GM19438 (cell line): Measurements from ENCODE around the gene KCTD17.

ENCODE experiments used
- ATAC-seq: cut with Tn5 transposase; IDR thresholded peaks from one replicate; pipeline ENCODE4 v1.9.1; 2021; ENCODE audit warnings: low read depth; ENCODE audit not compliant: unreplicated experiment

KCTD17 gene

DNA sequence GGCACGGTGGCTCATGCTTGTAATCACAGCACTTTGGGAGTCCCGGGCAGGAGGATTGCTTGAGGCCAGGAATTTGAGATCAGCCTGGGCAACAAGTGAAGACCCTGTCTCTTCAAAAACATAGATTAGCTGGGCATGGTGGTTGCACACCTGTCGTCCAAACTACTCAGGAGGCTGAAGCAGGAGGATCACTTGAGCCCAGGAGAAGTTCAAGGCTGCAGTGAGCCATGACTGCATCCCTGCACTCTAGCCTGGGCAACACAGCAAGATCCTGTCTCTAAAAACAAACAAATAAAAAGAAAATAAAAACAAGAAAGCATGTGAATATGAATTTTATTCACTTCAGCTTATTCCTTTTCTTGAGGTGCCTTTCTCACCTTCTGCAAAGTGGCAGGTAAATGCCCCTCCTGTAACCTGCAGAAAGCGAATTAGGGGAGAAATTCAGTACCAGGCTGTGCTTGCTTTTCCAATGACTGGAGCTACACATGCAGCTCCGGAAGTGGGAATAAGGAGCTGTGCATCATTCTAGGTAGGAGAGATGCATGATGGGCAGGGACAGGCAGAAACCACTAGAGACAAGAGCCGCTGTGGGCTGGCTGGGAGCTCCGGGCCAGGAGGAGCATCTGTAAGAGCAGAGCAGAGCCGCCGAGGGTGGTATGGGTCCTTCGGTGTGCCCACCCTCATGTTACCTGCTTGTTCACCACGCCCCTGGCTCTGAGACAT lies 14.7 kb upstream of the KCTD17 start:
- no peak for ATAC-seq

DNA sequence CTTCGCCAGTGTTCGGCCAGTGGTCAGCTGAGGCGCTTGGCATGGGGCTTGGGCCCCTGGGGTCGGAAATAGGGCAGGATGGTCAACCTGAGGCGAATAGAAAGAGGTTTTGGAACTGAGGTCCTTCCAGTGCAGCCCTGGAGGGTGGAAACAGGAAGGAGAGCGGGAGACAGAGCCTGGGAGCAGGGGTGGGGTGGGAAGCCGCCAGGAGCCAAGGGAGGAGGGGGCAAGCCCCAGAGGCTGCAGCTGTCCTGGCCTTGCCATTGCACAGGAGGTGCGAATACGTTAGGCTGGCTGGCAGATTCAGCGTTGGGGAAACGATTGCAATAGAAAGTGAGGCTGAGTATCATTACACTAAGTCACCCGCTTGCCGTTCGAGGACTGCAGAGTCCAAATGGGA lies 13.9 kb upstream of the KCTD17 start:
- no peak for ATAC-seq

DNA sequence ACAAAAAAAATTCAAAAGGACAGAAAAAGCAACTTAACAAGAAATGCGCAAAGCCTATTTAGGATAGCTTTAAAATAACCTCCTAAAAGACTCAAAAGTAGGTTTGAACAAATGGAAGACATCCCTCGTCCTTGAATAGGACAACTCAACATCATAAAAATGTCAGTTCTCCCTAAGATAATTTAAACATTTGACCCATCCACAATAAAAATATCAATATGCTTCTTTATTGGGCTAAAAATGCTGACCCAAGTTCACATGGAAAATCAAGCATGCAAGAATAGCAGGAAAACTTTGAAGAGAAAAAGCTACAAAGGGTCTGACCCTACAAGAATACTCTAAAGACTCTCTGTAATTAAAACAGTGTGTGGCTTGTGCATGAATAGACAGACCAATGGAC lies 12.1 kb upstream of the KCTD17 start:
- ATAC-seq, result no peak

DNA sequence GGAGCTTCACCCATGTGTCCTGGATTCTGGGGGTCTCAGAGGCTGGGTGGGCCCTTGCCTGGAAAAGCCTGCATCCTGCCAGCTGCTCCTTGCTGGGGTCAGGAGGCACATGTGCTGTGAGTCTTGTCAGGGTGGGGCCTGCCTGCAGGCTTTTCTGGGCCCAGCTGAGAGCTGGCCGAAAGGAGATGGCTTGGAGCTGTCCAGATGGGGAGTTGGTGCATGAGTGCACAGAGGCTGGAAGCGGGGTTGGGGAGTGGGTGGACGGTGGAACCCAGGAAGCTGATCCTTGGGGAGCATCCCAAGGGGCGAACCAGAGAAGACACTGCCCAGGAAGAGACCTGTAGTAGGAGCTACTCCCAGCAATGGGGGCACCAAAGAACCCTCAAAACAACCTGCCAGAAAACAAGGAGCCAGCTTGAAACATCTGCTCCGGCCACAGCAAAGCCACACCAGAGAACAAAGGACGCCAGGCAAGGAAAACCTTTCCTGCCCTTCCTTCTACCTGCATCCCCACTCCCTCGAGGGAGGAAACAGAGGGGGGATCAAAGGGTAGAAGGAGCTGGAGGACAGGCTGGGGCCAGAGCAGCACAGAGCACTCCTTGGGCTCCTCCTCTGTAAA lies 8.2 kb upstream of the KCTD17 start:
- no peak for ATAC-seq

DNA sequence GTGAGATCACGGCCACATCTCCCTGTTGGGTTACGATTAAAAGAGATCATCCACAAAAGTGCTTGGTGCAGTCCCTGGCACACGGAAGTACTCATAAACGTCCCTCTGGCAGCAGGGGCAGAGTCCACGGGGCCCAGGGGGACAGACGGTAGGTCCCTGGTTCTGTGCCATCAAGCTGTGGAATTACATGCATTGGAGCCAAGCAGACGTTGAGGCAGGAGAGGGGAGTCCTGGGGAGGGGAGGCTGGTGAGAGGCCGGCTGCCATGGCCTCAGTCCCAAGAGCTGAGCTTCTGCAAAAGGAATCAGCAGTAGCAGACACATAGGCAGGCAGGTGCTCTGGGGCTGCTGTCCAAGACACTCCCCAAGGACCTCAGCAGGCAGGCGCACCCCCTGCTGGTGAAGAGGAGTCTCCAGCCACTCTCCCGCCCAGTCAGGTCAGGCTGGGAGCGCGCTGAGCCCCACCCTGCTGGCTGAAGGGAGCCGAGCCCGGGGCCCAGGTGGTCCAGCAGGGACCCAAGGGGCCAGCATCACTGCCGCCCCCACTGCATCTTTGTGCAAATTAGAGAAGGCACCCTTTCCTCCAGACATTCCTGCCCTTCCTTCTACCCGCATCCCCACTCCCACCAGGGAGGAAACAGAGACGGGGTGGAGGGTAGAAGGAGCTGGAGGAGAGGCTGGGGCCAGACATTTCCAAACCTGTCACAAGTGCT lies 7.6 kb upstream of the KCTD17 start:
- ATAC-seq, result no peak

DNA sequence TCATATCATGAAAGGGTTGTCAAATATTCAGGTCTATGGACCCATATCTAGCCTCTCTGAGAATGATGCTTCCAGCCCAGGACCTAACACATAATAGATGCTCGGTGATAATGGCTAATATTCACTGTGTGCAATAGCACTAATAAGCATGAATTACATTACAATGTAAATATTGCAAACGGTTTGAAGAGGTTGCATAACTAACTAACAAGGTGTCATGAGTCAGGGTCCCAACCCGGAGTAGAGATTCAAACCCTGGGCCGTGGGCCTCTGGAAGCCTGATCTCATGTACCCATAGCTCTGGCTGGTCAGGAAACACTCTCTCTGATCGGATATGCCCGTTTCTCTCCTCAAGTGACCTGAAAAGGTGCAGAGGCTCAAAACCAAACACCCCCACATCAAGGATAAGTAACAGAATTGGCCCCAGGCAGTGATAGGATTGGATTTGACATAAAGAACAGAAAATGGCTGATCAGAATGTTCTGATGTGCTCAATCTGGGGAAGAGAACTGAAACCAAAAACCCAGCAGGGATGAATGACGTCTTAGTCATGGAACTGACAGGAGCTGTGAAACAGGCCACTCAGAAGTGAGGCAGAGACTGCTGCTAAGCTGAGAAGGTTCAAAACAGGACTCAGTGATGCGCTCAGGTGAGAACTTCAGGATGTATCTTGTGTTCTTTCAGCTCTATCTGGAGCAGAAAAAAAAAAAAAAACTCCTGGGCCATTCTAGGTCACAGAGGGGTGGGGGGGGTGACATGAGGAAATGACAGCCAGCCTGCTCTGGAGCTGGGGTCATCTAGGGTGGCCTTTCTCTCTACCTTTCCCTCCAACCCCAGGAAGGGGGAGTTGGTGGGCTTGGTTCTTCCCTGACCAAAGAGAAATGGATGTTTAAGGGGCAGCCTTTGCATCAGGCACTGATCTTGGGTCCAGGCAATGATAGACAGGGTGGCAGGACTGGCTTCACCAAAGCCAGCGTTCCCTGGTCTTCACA lies 6.6 kb upstream of the KCTD17 start:
- no peak for ATAC-seq

DNA sequence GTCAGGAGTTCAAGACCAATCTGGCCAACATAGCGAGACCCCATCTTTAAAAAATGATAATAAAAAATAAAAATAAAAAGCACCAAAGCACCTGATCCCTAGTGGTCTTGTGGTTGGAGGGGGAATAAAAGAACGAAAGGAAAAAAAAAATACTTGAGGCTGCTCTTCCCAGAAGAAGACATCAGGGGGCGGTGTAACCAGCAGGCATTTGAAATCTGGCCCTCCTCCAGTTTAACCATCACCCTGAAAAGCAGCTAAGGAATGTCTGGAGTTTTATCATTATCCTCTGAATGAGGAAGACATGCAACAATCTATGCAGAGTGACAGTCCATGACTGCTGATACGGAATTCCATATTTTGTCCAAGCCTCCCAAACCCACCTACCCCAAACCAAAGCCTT lies 5.6 kb upstream of the KCTD17 start:
- no peak for ATAC-seq

DNA sequence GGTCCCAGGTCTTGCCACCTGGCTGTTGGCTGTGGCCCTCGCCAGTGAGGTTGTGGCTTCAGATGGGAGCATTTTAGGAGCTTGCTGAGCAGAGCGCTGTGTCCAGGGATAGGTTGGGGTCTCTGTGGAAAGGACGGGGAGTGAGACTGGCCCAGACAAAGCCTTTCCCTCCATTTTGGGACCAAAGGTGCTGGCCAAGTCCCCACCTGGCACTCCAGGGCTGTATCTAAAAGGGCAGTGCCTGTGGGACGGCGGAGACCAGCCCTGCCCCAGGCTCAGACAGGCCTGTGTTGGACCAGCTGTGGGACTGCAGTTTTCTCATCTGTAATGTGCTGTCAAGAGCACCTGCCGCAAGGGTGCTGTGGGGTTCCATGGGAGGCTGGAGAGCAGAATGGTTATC lies 5.0 kb upstream of the KCTD17 start:
- no peak for ATAC-seq

DNA sequence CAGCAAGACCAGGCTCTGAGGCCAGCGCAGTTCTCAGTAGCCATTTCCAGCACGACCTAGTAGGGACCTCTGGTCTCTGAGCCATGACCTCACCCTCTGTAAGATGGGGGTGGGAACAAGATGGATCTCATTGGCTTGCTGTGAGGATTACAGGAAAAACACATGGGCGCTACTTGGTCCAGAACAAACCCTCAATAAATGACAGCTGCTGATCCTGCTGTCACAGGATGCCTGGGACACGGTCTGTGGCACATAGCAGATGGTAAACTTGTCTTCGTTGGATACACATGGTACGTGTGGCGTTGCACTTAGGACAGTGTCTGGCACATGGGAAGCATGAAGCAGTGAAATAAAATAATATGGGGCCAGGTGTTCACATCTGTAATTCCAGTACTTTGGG lies 4.5 kb upstream of the KCTD17 start:
- ATAC-seq, result no peak

DNA sequence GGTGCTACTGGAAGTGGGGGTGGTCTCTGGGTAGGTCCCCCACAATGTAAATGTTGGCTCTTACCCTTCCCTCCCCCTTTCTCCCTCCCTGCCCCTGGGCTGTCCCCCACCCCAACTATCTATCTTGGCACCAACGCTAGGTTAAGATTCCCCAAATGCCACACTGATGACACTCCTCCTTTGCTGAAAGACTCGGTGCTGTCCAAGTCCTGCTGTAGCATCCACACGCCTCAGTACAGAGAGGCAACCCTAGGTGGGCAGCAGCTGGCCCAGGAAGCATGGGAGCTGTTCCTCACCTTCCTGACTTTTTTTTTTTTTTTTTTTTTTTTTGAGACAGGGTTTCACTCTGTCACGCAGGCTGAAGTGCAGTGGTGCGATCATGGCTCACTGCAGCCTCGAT lies 3.4 kb upstream of the KCTD17 start:
- no peak for ATAC-seq

DNA sequence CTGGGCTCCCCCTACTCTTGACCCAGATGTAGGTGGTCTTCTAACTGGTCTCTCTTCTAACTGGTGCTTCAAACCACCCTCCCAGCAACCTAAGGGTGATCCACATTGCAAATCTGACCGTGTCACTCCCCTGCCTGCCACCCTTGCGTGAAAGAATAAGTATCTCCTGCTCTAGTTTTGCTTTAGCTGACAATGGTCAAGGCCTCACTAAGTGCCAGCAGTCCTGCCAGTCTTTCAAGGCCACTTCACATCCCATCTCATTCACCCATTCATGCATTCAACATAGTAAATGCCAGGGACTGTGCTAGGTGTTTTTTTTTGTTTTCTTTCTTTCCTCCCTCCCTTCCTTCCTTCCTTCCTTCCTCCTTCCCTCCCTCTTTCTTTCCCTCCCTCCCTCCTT lies 2.3 kb upstream of the KCTD17 start:
- ATAC-seq, result no peak

DNA sequence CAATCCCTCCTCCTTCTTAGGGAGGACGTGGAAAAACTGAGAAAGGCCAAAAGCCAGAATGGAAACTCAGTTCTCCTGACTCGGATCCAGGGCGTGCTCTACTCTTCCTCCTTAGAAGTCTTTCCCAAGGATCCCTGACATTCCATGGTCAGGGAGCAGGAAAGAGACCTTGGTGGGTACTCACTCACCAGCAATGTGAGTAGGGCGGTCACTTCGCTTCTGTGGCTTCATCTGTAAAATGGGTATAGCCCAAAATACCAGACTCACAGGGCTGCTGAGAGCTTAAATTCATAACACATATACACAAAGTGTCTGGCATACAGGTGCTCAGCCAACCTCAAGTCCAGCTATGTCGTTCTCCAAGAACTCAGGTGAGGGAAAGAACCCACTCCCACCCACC lies 629 bp upstream of the KCTD17 start:
- no peak for ATAC-seq

DNA sequence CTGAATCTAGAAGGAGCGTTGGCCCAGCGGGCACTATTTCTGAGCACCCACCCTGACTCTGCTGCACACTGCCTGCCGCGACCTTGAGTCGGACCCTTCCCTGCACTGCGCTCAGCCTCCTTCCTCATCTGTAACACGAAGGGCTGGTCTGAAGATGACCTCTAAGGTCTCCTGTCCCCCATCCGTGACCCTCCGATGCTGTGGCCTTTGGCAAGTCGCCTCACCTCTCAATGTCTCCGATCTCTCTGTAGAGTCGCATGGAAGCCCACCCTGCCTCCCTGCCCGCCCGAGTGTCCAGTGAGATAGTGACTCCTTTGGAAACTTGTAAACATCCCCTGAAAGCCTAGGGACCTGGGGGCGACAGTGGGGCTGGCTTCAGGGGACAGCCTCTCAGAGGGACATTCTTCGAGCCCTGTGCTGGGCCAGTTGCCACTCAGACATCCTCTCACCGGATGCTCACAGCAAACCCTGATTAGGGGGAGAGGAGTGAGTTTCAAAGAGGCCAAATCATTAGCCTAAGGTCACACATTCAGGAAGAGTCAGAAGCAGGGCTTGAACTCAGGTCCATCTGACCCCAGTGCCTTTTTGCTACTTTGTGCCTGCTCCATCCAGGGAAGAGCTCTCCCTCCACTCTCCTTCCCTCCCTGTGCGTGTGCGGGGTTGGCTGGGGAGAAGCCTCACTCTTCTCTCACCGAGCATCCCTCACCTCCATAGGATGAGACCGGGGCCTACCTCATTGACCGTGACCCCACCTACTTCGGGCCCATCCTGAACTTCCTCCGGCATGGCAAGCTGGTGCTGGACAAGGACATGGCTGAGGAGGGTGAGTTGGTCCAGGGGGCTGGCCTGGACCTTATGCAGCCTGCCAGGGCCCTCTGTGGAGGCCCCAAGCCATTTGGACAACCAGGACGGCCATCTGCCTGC lies 1.1 kb downstream of the KCTD17 start:
- ATAC-seq, result no peak

DNA sequence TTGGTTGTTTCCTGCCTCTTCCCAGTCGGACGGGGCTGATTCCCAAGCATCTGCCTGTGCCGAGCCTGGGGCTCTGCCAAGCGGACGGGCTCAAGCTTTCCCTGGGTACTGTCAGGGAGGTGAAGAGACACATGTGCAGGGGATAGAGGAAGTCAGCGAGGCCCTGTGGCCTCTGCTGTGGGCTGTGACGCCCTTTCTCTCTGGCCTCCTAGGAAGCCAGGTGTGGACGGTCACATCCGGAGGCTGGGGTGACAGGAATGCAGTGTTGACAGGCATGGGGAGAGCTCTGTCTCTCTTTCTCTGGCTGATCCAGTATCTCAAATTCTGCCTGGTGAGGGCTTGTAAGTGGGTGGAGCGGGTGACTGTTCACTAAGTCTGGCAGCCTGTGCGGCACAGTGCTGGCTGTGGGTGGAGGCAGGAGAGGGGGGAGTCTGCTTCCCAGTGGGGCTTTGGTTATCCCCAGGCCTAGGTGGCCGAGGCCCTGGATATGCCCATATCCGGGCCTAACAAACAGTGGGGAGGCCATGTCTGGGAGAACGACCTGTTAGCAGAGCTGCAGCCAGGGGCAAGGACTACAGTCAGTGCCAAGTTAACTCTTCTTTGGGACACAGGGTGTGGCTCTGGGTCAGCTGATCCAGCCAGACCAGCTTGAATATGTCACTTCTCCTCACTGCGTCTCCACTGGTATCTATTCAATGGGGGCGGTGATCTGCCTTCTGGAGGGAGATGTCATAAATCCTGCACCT lies 1.9 kb downstream of the KCTD17 start:
- ATAC-seq, result no peak

DNA sequence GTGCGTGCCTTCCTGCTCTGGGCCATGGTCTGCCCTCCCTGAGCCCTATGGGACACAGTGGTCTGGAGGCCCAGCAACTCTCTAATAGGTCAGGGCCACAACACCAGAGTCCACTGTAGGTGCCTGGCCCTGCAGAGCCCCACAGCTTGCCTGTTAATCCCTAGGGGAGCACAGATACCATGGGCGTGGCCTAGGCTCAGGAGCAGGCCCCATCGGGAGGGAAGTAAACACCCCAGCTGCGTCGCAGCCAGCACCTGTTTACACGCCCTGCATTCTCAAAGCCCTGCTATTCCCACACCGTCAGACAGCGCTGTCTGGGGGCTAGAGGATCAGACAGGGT lies 2.5 kb downstream of the KCTD17 start:
- no peak for ATAC-seq

DNA sequence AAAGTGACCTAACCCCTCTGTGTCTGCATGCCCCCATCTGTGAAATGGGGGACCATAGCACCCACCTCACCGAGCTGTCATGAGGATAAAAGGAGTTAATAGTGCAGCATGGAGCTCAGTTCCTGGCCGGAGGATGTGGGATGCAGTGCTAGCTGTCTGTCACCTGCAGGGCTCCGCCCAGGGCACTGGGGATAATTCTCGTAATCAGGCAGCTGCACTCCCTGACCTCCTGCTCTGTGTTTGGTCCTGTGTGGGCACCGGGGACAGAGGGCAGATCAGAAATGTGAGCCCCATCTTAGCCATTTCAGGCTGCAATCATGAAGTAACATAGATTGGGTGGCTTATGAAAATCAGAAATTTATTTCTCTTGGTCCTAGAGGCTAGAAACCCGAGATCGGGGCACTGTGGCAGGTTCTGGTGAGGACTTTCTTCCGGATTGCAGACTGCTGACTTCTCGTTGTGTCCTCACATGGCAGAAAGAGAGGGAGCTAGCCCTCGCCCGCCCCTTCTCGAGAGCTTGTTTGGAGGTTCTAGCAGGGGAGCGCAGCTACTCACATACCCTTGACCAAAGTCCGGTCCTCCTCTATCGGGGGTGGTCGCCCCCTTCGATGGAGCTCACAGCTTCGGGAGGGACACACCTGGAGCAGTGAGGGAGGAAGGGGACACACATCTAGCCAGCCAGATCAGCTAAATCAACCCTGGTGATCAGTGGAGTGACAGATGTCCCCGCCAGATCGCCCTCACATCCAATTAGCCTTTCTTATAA lies 3.2 kb downstream of the KCTD17 start:
- no peak for ATAC-seq

DNA sequence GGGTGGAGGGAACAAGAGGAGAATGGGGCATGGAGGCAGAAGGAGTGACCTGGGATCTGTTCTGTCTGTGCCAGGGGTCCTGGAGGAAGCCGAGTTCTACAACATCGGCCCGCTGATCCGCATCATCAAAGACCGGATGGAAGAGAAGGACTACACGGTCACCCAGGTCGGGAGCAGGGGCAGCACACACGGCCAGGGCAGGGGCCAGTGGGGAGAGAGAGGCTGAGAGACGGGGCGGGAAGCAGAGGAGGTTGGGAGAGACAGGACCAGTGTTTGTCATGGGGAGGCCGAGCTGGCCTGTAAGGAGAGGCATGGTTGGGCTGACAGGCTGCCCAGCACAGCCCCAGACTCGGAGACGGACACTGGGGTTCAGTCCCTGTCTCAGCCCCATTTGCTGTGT lies 4.7 kb downstream of the KCTD17 start:
- no peak for ATAC-seq

DNA sequence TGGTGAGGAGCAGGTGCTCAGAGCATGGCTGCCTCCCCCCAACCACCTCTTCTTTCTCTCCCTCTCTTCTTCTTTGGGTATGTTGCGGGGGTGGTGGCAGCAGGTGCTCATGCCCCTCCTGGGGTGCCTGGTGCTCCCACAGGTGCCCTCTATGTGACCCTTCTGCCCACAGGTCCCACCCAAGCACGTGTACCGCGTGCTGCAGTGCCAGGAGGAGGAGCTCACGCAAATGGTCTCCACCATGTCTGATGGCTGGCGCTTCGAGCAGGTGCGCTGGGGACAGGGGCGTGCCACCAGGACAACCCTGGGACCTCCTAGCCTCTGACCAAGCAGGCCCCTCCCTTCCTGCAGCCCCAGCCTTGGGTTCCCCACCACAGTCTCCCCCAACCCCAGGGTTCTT lies 5.7 kb downstream of the KCTD17 start:
- ATAC-seq, result no peak
